H9 (cell line): ENCODE measurements around the gene ANKRD27. TPM values are rescaled to one million over a fixed set of nuclear protein-coding genes. Genes with fewer than 3 reads are reported as not detected.

ENCODE experiments used
- DNase-seq: peaks from one replicate; pipeline ENCODE4 v3.0.0-alpha.2; 2017
- H2AFZ ChIP-seq: one replicate; pipeline ENCODE4 v1.6.1; 2013; ENCODE audit warnings: mild to moderate bottlenecking, low read length, control low read depth, moderate library complexity
- H2AK5ac ChIP-seq: 2 replicates; pipeline ENCODE4 v1.6.1; 2013; ENCODE audit warnings: low read length, control low read depth, mixed read lengths; ENCODE audit not compliant: insufficient read length
- H2BK120ac ChIP-seq: one replicate; pipeline ENCODE4 v1.6.1; 2013; ENCODE audit warnings: low read depth, mild to moderate bottlenecking, low read length, control low read depth, inconsistent platforms; ENCODE audit not compliant: poor library complexity, severe bottlenecking
- H2BK12ac ChIP-seq: 2 replicates; pipeline ENCODE4 v1.6.1; 2013; ENCODE audit warnings: low read length, control low read depth, mixed read lengths, low read depth; ENCODE audit not compliant: insufficient read length
- H2BK15ac ChIP-seq: 2 replicates; pipeline ENCODE4 v1.6.1; 2013; ENCODE audit warnings: low read depth, low read length, control low read depth
- H2BK20ac ChIP-seq: one replicate; pipeline ENCODE4 v1.6.1; 2013; ENCODE audit warnings: low read depth, mild to moderate bottlenecking, low read length, control low read depth, inconsistent platforms; ENCODE audit not compliant: poor library complexity, severe bottlenecking
- H2BK5ac ChIP-seq: 2 replicates; pipeline ENCODE4 v1.6.1; 2013; ENCODE audit warnings: low read length, control low read depth, mixed read lengths; ENCODE audit not compliant: insufficient read length
- H3K14ac ChIP-seq: 2 replicates; pipeline ENCODE4 v1.6.1; 2013; ENCODE audit warnings: low read length, control low read depth; ENCODE audit not compliant: insufficient read depth
- H3K18ac ChIP-seq: 2 replicates; pipeline ENCODE4 v1.6.1; 2013; ENCODE audit warnings: low read depth, mild to moderate bottlenecking, mixed read lengths, low read length, control low read depth; ENCODE audit not compliant: insufficient read length
- H3K23ac ChIP-seq: 2 replicates; pipeline ENCODE4 v1.6.1; 2013; ENCODE audit warnings: low read length, control low read depth, mixed read lengths, low read depth; ENCODE audit not compliant: insufficient read length
- H3K23me2 ChIP-seq: 2 replicates; pipeline ENCODE4 v1.6.1; 2013; ENCODE audit warnings: low read depth, mild to moderate bottlenecking, mixed read lengths, low read length, control low read depth; ENCODE audit not compliant: insufficient read length, poor library complexity, severe bottlenecking
- H3K27ac ChIP-seq: 2 replicates; pipeline ENCODE4 v1.5.1; 2013; ENCODE audit warnings: low read length, control low read depth, mixed read lengths, low read depth; ENCODE audit not compliant: insufficient read length
- H3K27me3 ChIP-seq: 2 replicates; pipeline ENCODE4 v1.6.1; 2013; ENCODE audit warnings: low read length, control low read depth, inconsistent platforms; ENCODE audit not compliant: insufficient read depth
- H3K4ac ChIP-seq: 2 replicates; pipeline ENCODE4 v1.6.1; 2013; ENCODE audit warnings: low read depth, mild to moderate bottlenecking, control low read depth, inconsistent platforms, low read length, moderate library complexity
- H3K4me1 ChIP-seq: 2 replicates; pipeline ENCODE4 v1.6.1; 2013; ENCODE audit warnings: low read length, control low read depth, inconsistent platforms; ENCODE audit not compliant: insufficient read depth
- H3K4me2 ChIP-seq: 2 replicates; pipeline ENCODE4 v1.6.1; 2013; ENCODE audit warnings: low read length, control low read depth, mixed read lengths; ENCODE audit not compliant: insufficient read length, insufficient read depth
- H3K56ac ChIP-seq: 2 replicates; pipeline ENCODE4 v1.6.1; 2013; ENCODE audit warnings: low read depth, mild to moderate bottlenecking, mixed read lengths, low read length, control low read depth; ENCODE audit not compliant: insufficient read length
- H3K79me1 ChIP-seq: 2 replicates; pipeline ENCODE4 v1.6.1; 2013; ENCODE audit warnings: low read depth, mild to moderate bottlenecking, moderate library complexity, low read length, control low read depth, inconsistent platforms; ENCODE audit not compliant: insufficient read depth, poor library complexity, severe bottlenecking
- H3K79me2 ChIP-seq: 2 replicates; pipeline ENCODE4 v1.6.1; 2013; ENCODE audit warnings: low read length, control low read depth, inconsistent platforms; ENCODE audit not compliant: insufficient read depth
- H3K9ac ChIP-seq: 2 replicates; pipeline ENCODE4 v1.6.1; 2013; ENCODE audit warnings: low read length, control low read depth, mixed read lengths; ENCODE audit not compliant: insufficient read length; ENCODE audit errors: extremely low read depth
- H3K9me3 ChIP-seq: one replicate; pipeline ENCODE4 v1.6.1; 2013; ENCODE audit warnings: low read depth, low read length, inconsistent platforms; ENCODE audit not compliant: control insufficient read depth
- H3T11ph ChIP-seq: one replicate; pipeline ENCODE4 v1.6.1; 2013; ENCODE audit warnings: mild to moderate bottlenecking, low read length, control low read depth, inconsistent platforms
- H4K20me1 ChIP-seq: one replicate; pipeline ENCODE4 v1.6.1; 2013; ENCODE audit not compliant: control insufficient read depth, insufficient read length, insufficient read depth
- H4K5ac ChIP-seq: 2 replicates; pipeline ENCODE4 v1.6.1; 2013; ENCODE audit warnings: low read depth, mild to moderate bottlenecking, mixed read lengths, low read length, control low read depth; ENCODE audit not compliant: insufficient read length
- H4K8ac ChIP-seq: replicated peaks from 2 replicates; pipeline ENCODE4 v1.6.1; 2013; ENCODE audit warnings: low read length, control low read depth, mixed read lengths, low read depth; ENCODE audit not compliant: insufficient read length
- H4K91ac ChIP-seq: 2 replicates; pipeline ENCODE4 v1.6.1; 2013; ENCODE audit warnings: low read depth, mild to moderate bottlenecking, moderate library complexity, mixed read lengths, low read length, control low read depth; ENCODE audit not compliant: insufficient read length
- H3K27ac Mint-ChIP-seq, 3 experiments: 2 replicates in 2 of 3; 3 replicates in 1 of 3; pipeline ENCODE4 v1.8.0; 2020 to 2021; ENCODE audit warnings: mixed read lengths in 3 of 3, mild to moderate bottlenecking in 1 of 3, moderate library complexity in 1 of 3
- H3K27me3 Mint-ChIP-seq: 2 replicates; pipeline ENCODE4 v1.8.0; 2021; ENCODE audit warnings: low read depth, mild to moderate bottlenecking, moderate library complexity, mixed read lengths
- H3K36me3 Mint-ChIP-seq, 3 experiments: 2 replicates in 2 of 3; 3 replicates in 1 of 3; pipeline ENCODE4 v1.8.0; 2020 to 2021; ENCODE audit warnings: low read depth in 3 of 3, mixed read lengths in 3 of 3; ENCODE audit not compliant: insufficient read depth in 1 of 3
- H3K4me1 Mint-ChIP-seq, 2 experiments: 2 replicates each; pipeline ENCODE4 v1.8.0; 2020; ENCODE audit warnings: mixed read lengths in 2 of 2
- H3K4me3 Mint-ChIP-seq, 2 experiments: 2 replicates in 1 of 2; 3 replicates in 1 of 2; pipeline ENCODE4 v1.8.0; 2020 to 2021; ENCODE audit warnings: mild to moderate bottlenecking in 2 of 2, mixed read lengths in 2 of 2, moderate library complexity in 1 of 2
- H3K9me3 Mint-ChIP-seq, 2 experiments: 2 replicates in 1 of 2; 3 replicates in 1 of 2; pipeline ENCODE4 v1.8.0; 2020; ENCODE audit warnings: mild to moderate bottlenecking in 2 of 2, mixed read lengths in 2 of 2, moderate library complexity in 1 of 2
- WGBS: extraction: QIAGEN DNeasy Blood & Tissue Kit; methylation state at CpG from one replicate; pipeline ENCODE4 v1.1.7; 2013; ENCODE audit warnings: missing lambda C conversion rate, low lambda C conversion rate, mixed read lengths; ENCODE audit not compliant: insufficient read length; ENCODE audit errors: extremely low coverage; 5-methylcytosine and 5-hydroxymethylcytosine counted together
- total RNA-seq: library from RNA; stranded (reverse); gene quantifications from 2 replicates; pipeline ENCODE4 v1.2.1, GENCODE V29; 2021
- TF ChIP-seq, protein P1 (sequence below): fragments of 200-600 bp; sonication (generic); conservative IDR thresholded peaks from 3 replicates; pipeline ENCODE4 v1.8.0; 2021; ENCODE audit warnings: antibody characterized with exemption, mild to moderate bottlenecking

ANKRD27 gene
- total RNA-seq, 1 experiment from 2014 or later: 40.7 TPM

DNA sequence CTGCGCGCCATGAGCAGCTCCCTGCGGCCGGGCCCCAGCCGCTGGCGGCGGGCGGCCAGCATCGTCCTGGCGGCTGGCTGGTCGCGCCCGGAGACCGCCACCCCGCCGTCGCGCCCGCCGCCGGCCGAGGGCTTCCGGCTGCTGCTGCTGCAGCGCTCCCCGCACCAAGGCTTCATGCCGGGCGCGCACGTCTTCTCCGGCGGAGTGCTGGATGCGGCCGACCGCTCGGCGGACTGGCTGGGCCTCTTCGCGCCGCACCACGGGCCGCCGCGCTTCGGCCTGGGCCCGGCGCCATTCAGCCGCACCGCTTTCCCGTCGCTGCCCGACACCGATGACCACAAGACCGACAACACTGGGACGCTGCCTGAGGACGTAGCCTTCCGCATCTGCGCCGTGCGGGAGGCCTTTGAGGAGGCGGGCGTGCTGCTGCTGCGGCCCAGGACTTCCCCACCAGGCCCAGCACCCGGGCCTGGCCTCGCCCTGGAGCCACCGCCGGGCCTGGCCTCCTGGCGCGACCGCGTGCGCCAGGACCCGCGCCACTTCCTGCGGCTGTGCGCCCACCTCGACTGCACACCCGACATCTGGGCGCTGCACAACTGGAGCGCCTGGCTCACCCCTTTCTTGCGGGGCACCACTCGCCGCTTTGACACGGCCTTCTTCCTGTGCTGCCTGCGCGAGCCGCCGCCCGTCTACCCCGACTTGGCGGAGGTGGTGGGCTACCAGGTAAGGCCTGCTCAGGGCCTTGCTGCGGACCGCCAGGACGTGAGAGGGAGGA, 17.2 kb upstream of the ANKRD27 start:
- H3K4me3 Mint-ChIP-seq: peak overlapping the region; percentile 57 to 66; a peak in 4 of 5 replicates
- peaks cover 5 to 7% of the 10 kb centered on the region in 2 experiments; a peak in 3 of 5 replicates for H3K9me3 Mint-ChIP-seq

More for the DNA sequence above, 17.2 kb upstream of the ANKRD27 start:
- Histone ChIP-seq H3K4me1 (peaks cover 2% of the 10 kb centered on the region; the same call in 1 of the 2 replicates), H2BK5ac (no peak overlapping the region), H4K20me1 (no peaks in the 10 kb centered on the region), H3K18ac (peak overlapping the region; percentile 78), H3K27me3 (no peaks in the 10 kb centered on the region; the same call in 1 of the 2 replicates), H2AK5ac (no peak overlapping the region), H3K56ac (no peak overlapping the region), H3K23me2 (peaks cover 6% of the 10 kb centered on the region), H3T11ph (no peak overlapping the region), H3K79me2 (no peaks in the 10 kb centered on the region), H4K8ac (no peak overlapping the region), H3K79me1 (no peaks in the 10 kb centered on the region), H2BK20ac (no peak overlapping the region), H3K4me2 (peak overlapping the region; percentile 40), H3K23ac (no peak overlapping the region), H3K9me3 (no peaks in the 10 kb centered on the region), H2BK15ac (no peak overlapping the region), H2BK12ac (no peak overlapping the region), H4K91ac (no peak overlapping the region), H3K4ac (no peak overlapping the region), H3K9ac (peak overlapping the region; percentile 33), H2AFZ (no peak overlapping the region), H2BK120ac (no peak overlapping the region), H3K14ac (peak overlapping the region; percentile 89), H3K27ac (no peak overlapping the region), H4K5ac (no peak overlapping the region)
- H3K27ac Mint-ChIP-seq: no peak overlapping the region
- peaks cover 13% of the 10 kb centered on the region; the same call in 1 of the 2 replicates for H3K27me3 Mint-ChIP-seq
- WGBS: no CpG with 5 or more reads among the region's 93 CpGs
- peaks cover 11 to 19% of the 10 kb centered on the region in 2 experiments for H3K4me1 Mint-ChIP-seq
- TF ChIP-seq, protein P1, sequence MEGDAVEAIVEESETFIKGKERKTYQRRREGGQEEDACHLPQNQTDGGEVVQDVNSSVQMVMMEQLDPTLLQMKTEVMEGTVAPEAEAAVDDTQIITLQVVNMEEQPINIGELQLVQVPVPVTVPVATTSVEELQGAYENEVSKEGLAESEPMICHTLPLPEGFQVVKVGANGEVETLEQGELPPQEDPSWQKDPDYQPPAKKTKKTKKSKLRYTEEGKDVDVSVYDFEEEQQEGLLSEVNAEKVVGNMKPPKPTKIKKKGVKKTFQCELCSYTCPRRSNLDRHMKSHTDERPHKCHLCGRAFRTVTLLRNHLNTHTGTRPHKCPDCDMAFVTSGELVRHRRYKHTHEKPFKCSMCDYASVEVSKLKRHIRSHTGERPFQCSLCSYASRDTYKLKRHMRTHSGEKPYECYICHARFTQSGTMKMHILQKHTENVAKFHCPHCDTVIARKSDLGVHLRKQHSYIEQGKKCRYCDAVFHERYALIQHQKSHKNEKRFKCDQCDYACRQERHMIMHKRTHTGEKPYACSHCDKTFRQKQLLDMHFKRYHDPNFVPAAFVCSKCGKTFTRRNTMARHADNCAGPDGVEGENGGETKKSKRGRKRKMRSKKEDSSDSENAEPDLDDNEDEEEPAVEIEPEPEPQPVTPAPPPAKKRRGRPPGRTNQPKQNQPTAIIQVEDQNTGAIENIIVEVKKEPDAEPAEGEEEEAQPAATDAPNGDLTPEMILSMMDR: no peak
- peak; percentile 51 for DNase-seq
- H3K36me3 Mint-ChIP-seq: peaks cover 0 to 14% (median 7%) of the 10 kb centered on the region in 3 experiments; a peak in 6 of 7 replicates
